Activated B cell treated with CpG ODN at 0.5 μM for 24 hours (primary cell): ENCODE results near the gene ATE1. TPM values are rescaled to one million over a fixed set of nuclear protein-coding genes. Genes with fewer than 3 reads are reported as not detected.
A peak's percentile ranks its signal among the peaks of the same experiment; 100 is the strongest.
"Not testable (repeated sequence)": the region's sequence is repeated elsewhere in the genome, so short reads cannot be mapped to it uniquely, and the experiment has no call there.

Experiments used
- ATAC-seq: fragments of 200-7000 bp; cut with Tn5 transposase; one replicate; pipeline ENCODE4 v1.10.0; 2021; ENCODE audit warnings: low read depth, mild to moderate bottlenecking, moderate library complexity
- CTCF ChIA-PET: fragments of 350-600 bp; sonication (Branson Sonifier 250); formaldehyde crosslinking; loops from one replicate; lab custom pipeline; 2021; ENCODE audit warnings: antibody characterized with exemption; lab: Charles Lee
- POLR2A ChIA-PET: fragments of 350-600 bp; sonication (Branson Sonifier 250); formaldehyde crosslinking; loops from one replicate; lab custom pipeline; 2021; ENCODE audit warnings: antibody characterized with exemption; lab: Charles Lee
- DNase-seq: peaks from one replicate; pipeline ENCODE4 v3.0.0; 2022
- H3K27ac Mint-ChIP-seq: one replicate; pipeline ENCODE4 v1.8.0; 2020; ENCODE audit warnings: mixed read lengths
- H3K27me3 Mint-ChIP-seq: one replicate; pipeline ENCODE4 v1.8.0; 2021; ENCODE audit warnings: mixed read lengths
- H3K36me3 Mint-ChIP-seq: one replicate; pipeline ENCODE4 v1.8.0; 2021; ENCODE audit warnings: low read depth, mixed read lengths
- H3K4me1 Mint-ChIP-seq: one replicate; pipeline ENCODE4 v1.8.0; 2021; ENCODE audit warnings: mixed read lengths
- H3K4me3 Mint-ChIP-seq: one replicate; pipeline ENCODE4 v1.8.0; 2020; ENCODE audit warnings: mild to moderate bottlenecking, mixed read lengths
- H3K9me3 Mint-ChIP-seq: one replicate; pipeline ENCODE4 v1.8.0; 2020; ENCODE audit warnings: mixed read lengths
- CTCF ChIP-seq: fragments of 200-600 bp; IDR thresholded peaks from one replicate; pipeline ENCODE4 v1.8.0; 2022; ENCODE audit warnings: antibody characterized with exemption, mild to moderate bottlenecking
- intact Hi-C: fragments of 100-400 bp; cut with micrococcal nuclease; formaldehyde crosslinking; loops from one replicate; pipeline ENCODE4 v1.15.1; 2024
- total RNA-seq: library from RNA; stranded (reverse); gene quantifications from 2 replicates; pipeline ENCODE4 v1.2.3, GENCODE V29; 2022

The ATE1 gene
- total RNA-seq, 1 donor from 2014 or later, result 31.0 TPM

GRCh38 chr10:121942749-121943416 lies 15.1 kb upstream of the ATE1 start:
- Mint-ChIP-seq H3K36me3 (no peaks in the 10 kb centered on the region), H3K4me1 (no peaks in the 10 kb centered on the region), H3K9me3 (no peaks in the 10 kb centered on the region), H3K4me3 (no peak overlapping the region), H3K27me3 (no peaks in the 10 kb centered on the region), H3K27ac (no peak overlapping the region)
- CTCF ChIA-PET, result no interaction called here
- POLR2A ChIA-PET, result no interaction called here
- intact Hi-C loops, result no loop called here
- TF ChIP-seq CTCF, result no peak
- ATAC-seq (no peak), DNase-seq (no peak)

GRCh38 chr10:121941532-121941931 lies 13.7 kb upstream of the ATE1 start:
- ChIA-PET POLR2A (no interaction called here), CTCF (no interaction called here)
- Mint-ChIP-seq H3K27ac (no peak overlapping the region), H3K4me1 (no peaks in the 10 kb centered on the region), H3K27me3 (peaks cover 8% of the 10 kb centered on the region), H3K36me3 (no peaks in the 10 kb centered on the region), H3K9me3 (no peaks in the 10 kb centered on the region), H3K4me3 (no peak overlapping the region)
- intact Hi-C loops, result no loop called here
- DNase-seq (no peak), ATAC-seq (no peak)
- TF ChIP-seq CTCF, result no peak

- Mint-ChIP-seq H3K4me3 (no peak overlapping the region), H3K9me3 (no peaks in the 10 kb centered on the region), H3K36me3 (no peaks in the 10 kb centered on the region), H3K27ac (no peak overlapping the region), H3K27me3 (peaks cover 8% of the 10 kb centered on the region), H3K4me1 (no peaks in the 10 kb centered on the region)
- ChIA-PET CTCF (no interaction called here), POLR2A (interaction anchor here (0.6 kb wide), 1 partner anchor 1073 kb away, joined by 3 read pairs; the partner anchor contains the start of gene ACADSB)
- no peak for DNase-seq
- ATAC-seq, result no peak
- intact Hi-C loops, result no loop called here
- no peak for TF ChIP-seq CTCF
Measured at GRCh38 chr10:121936295-121936694, 8.5 kb upstream of the ATE1 start.

GRCh38 chr10:121935702-121936101 lies 7.9 kb upstream of the ATE1 start:
- Mint-ChIP-seq H3K4me3 (no peak overlapping the region), H3K36me3 (no peaks in the 10 kb centered on the region), H3K27ac (no peak overlapping the region), H3K9me3 (no peaks in the 10 kb centered on the region), H3K4me1 (no peaks in the 10 kb centered on the region), H3K27me3 (peaks cover 8% of the 10 kb centered on the region)
- ChIA-PET POLR2A (no interaction called here), CTCF (no interaction called here)
- ATAC-seq, result no peak
- no peak for DNase-seq
- no peak for TF ChIP-seq CTCF
- intact Hi-C loops, result no loop called here

GRCh38 chr10:121930268-121931085 lies 2.6 kb upstream of the ATE1 start:
- H3K4me1 Mint-ChIP-seq, result peaks cover 16% of the 10 kb centered on the region
- intact Hi-C loops, DNase-seq, H3K36me3 Mint-ChIP-seq, H3K9me3 Mint-ChIP-seq, CTCF ChIA-PET, ATAC-seq, H3K27me3 Mint-ChIP-seq, POLR2A ChIA-PET: not testable (repeated sequence)
- H3K4me3 Mint-ChIP-seq, result peak overlapping the region; percentile 20
- peak overlapping the region; percentile 41 for H3K27ac Mint-ChIP-seq

GRCh38 chr10:121929585-121930267 lies 1.9 kb upstream of the ATE1 start:
- peak overlapping the region; percentile 41 for H3K27ac Mint-ChIP-seq
- POLR2A ChIA-PET, result interaction anchor here (1.6 kb wide), 1 partner anchor 1079 kb away, joined by 3 read pairs; the partner anchor contains the start of genes ACADSB and IKZF5
- H3K4me1 Mint-ChIP-seq, result peaks cover 19% of the 10 kb centered on the region
- ATAC-seq, H3K9me3 Mint-ChIP-seq, DNase-seq, H3K36me3 Mint-ChIP-seq, H3K27me3 Mint-ChIP-seq, CTCF ChIA-PET: not testable (repeated sequence)
- H3K4me3 Mint-ChIP-seq, result peak overlapping the region; percentile 20
- intact Hi-C loops, result loop anchor here (2.0 to 5.0 kb wide), 3 partner anchors 948 to 1228 kb away; partner anchors contain the start of genes ACADSB, FAM24B and IKZF5
